Measurements from ENCODE around the gene PIAS1.

PIAS1 gene

GRCh38 chr15:68018797-68019444 lies 35.2 kb upstream of the PIAS1 start:
- no peak for DNase-seq (ENCODE audit: low read depth)
- TF ChIP-seq CTCF (IDR thresholded peaks at IDR 0.05; ENCODE audit: low read depth, low read length, missing control alignments), result no peak

GRCh38 chr15:68019814-68020525 lies 34.1 kb upstream of the PIAS1 start:
- no peak for DNase-seq (ENCODE audit: low read depth)
- H3K4me3 ChIP-seq (ENCODE audit: low read depth, low read length), result no peak overlapping the region
- no peak for TF ChIP-seq CTCF (IDR thresholded peaks at IDR 0.05; ENCODE audit: low read depth, low read length, missing control alignments)

More at GRCh38 chr15:68018797-68019444, 35.2 kb upstream of the PIAS1 start:
- H3K4me3 ChIP-seq (ENCODE audit: low read depth, low read length), result no peak overlapping the region

- no peak for DNase-seq (ENCODE audit: low read depth)
- TF ChIP-seq CTCF (IDR thresholded peaks at IDR 0.05; ENCODE audit: low read depth, low read length, missing control alignments), result no peak
- no peak overlapping the region for H3K4me3 ChIP-seq (ENCODE audit: low read depth, low read length)
These were observed 33.4 kb upstream of the PIAS1 start for GRCh38 chr15:68020685-68021084.

GRCh38 chr15:68022061-68022460 lies 32.1 kb upstream of the PIAS1 start:
- H3K4me3 ChIP-seq (ENCODE audit: low read depth, low read length), result no peak overlapping the region
- no peak for TF ChIP-seq CTCF (IDR thresholded peaks at IDR 0.05; ENCODE audit: low read depth, low read length, missing control alignments)
- no peak for DNase-seq (ENCODE audit: low read depth)

- H3K4me3 ChIP-seq (ENCODE audit: low read depth, low read length), result no peak overlapping the region
- DNase-seq (ENCODE audit: low read depth), result no peak
- no peak for TF ChIP-seq CTCF (IDR thresholded peaks at IDR 0.05; ENCODE audit: low read depth, low read length, missing control alignments)
These were observed 30.6 kb upstream of the PIAS1 start for GRCh38 chr15:68023307-68024101.

- DNase-seq (ENCODE audit: low read depth), result no peak
- TF ChIP-seq CTCF (IDR thresholded peaks at IDR 0.05; ENCODE audit: low read depth, low read length, missing control alignments), result no peak
- no peak overlapping the region for H3K4me3 ChIP-seq (ENCODE audit: low read depth, low read length)
These were observed 28.2 kb upstream of the PIAS1 start for GRCh38 chr15:68025835-68026424.
